Kidney epithelial cell (primary cell): ENCODE results near the gene LCOR. TPM values are rescaled to one million over a fixed set of nuclear protein-coding genes. Genes with fewer than 3 reads are reported as not detected.

Source experiments
- DNase-seq: peaks from one replicate; pipeline ENCODE4 v3.0.0-alpha.2; 2010; ENCODE audit warnings: low read depth
- H3K27me3 ChIP-seq: 2 replicates; pipeline ENCODE4 v1.6.0; 2011; ENCODE audit warnings: low read length; ENCODE audit not compliant: control insufficient read depth, insufficient read depth
- H3K36me3 ChIP-seq: 2 replicates; pipeline ENCODE4 v1.5.1; 2011; ENCODE audit warnings: low read length; ENCODE audit not compliant: control insufficient read depth, insufficient read depth
- H3K4me3 ChIP-seq: 2 replicates; pipeline ENCODE4 v1.5.1; 2011; ENCODE audit warnings: low read depth, mild to moderate bottlenecking, control low read depth, low read length
- total RNA-seq: library from RNA; depleted of rRNA; stranded (reverse); fragments of >200 nt; gene quantifications from 2 replicates; pipeline ENCODE4 v1.2.3, GENCODE V29; 2015
- TF ChIP-seq, protein P1 (sequence below): IDR thresholded peaks from 2 replicates; pipeline ENCODE4 v1.5.1; 2011; ENCODE audit warnings: mild to moderate bottlenecking, moderate library complexity, low read length, control low read depth, inconsistent platforms; ENCODE audit not compliant: insufficient read depth, poor library complexity, severe bottlenecking

LCOR gene
- total RNA-seq, 1 donor from 2014 or later, result 29.8 TPM

DNA sequence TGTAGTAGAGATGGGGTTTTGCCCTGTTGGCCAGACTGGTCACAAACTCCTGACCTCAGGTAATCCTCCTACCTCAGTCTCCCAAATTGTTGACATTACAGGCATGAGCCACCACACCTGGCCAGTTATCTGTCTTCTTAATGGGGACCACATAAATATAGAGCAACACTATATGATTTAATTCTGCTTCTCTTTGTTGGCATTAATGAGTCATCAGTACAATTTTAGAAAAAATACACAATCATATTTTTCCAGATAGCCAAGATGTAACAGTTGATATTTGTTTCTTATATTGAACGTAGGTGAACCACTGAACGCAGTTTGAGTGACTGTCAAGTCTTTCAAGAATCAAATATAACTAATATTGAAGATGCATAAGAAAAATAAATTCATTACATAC lies 48.5 kb downstream of the LCOR start:
- no peaks in the 10 kb centered on the region for H3K36me3 ChIP-seq
- TF ChIP-seq, protein P1, sequence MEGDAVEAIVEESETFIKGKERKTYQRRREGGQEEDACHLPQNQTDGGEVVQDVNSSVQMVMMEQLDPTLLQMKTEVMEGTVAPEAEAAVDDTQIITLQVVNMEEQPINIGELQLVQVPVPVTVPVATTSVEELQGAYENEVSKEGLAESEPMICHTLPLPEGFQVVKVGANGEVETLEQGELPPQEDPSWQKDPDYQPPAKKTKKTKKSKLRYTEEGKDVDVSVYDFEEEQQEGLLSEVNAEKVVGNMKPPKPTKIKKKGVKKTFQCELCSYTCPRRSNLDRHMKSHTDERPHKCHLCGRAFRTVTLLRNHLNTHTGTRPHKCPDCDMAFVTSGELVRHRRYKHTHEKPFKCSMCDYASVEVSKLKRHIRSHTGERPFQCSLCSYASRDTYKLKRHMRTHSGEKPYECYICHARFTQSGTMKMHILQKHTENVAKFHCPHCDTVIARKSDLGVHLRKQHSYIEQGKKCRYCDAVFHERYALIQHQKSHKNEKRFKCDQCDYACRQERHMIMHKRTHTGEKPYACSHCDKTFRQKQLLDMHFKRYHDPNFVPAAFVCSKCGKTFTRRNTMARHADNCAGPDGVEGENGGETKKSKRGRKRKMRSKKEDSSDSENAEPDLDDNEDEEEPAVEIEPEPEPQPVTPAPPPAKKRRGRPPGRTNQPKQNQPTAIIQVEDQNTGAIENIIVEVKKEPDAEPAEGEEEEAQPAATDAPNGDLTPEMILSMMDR, result no peak
- no peak overlapping the region for H3K4me3 ChIP-seq
- H3K27me3 ChIP-seq, result no peaks in the 10 kb centered on the region
- DNase-seq, result no peak

- Histone ChIP-seq H3K27me3 (no peaks in the 10 kb centered on the region), H3K4me3 (no peak overlapping the region), H3K36me3 (no peaks in the 10 kb centered on the region)
- TF ChIP-seq, protein P1, result no peak
- no peak for DNase-seq
These were observed 57.5 kb downstream of the LCOR start for GRCh38 chr10:96889415-96890171.

GRCh38 chr10:96890172-96890513 lies 58.0 kb downstream of the LCOR start:
- Histone ChIP-seq H3K27me3 (no peaks in the 10 kb centered on the region), H3K36me3 (no peaks in the 10 kb centered on the region), H3K4me3 (no peak overlapping the region)
- no peak for DNase-seq
- TF ChIP-seq, protein P1, result no peak

GRCh38 chr10:96890580-96890979 lies 58.5 kb downstream of the LCOR start:
- H3K36me3 ChIP-seq, result no peaks in the 10 kb centered on the region
- no peak for DNase-seq
- TF ChIP-seq, protein P1, result no peak
- no peak overlapping the region for H3K4me3 ChIP-seq
- H3K27me3 ChIP-seq, result no peaks in the 10 kb centered on the region

DNA sequence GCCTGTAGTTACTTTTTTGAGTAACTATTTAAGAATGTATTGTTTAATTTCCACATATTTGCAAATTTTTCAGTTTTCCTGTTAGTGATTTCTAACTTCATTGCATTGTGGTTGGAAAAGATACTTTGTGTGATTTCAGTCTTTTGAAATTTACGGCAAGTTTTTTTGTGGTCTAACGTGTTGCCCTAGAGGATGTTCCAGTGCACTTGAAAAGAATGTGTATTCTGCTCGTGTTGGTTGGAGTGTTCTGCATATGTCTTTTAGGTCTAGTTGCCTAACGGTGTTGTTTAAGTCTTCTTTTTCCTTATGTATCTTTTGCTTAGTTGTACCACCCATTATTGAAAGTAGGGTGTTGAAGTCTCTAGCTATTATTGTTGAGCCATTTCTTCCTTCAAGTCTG lies 59.7 kb downstream of the LCOR start:
- Histone ChIP-seq H3K27me3 (no peaks in the 10 kb centered on the region), H3K36me3 (no peaks in the 10 kb centered on the region), H3K4me3 (no peak overlapping the region)
- DNase-seq, result no peak
- TF ChIP-seq, protein P1, result no peak
